ENCODE measurements around the gene BICC1. TPM values are rescaled to one million over a fixed set of nuclear protein-coding genes. Genes with fewer than 3 reads are reported as not detected.
A peak's percentile ranks its signal among the peaks of the same experiment; 100 is the strongest.

The BICC1 gene
- total and polyA plus RNA-seq, 2 of the 4 experiments (the other 2 are of a cell fraction), result 5.7 to 42.5 TPM

GRCh38 chr10:58856508-58857240 is 344.0 kb downstream of the BICC1 start:
- no peak overlapping the region; the same call in 1 of the 2 replicates for H3K56ac ChIP-seq (ENCODE audit: extremely low read depth, insufficient read depth, low read length)
- H3K9ac ChIP-seq (ENCODE audit: low read depth, low read length), result no peak overlapping the region
- no peaks in the 10 kb centered on the region for H4K20me1 ChIP-seq (ENCODE audit: insufficient read depth, low read length)
- no peaks in the 10 kb centered on the region; the same call in 1 of the 2 replicates for H3K9me3 ChIP-seq (ENCODE audit: control insufficient read depth, insufficient read depth, low read length)
- peak; percentile 98 for ATAC-seq (ENCODE audit: low read depth)
- 63% methylated on average over 6 of the region's 9 CpGs; no CpG with 5 or more reads in 1 of the 2 experiments for WGBS, 2 experiments (ENCODE audit: extremely low coverage in 2 of 2, insufficient read length in 1 of 2)
- H2BK120ac ChIP-seq (ENCODE audit: low read depth, low read length), result peak overlapping the region; percentile 92
- H2AFZ ChIP-seq (replicated peaks; ENCODE audit: low read length, poor library complexity), result peak overlapping the region; percentile 75
- peaks cover 9% of the 10 kb centered on the region for H3K4me1 ChIP-seq (ENCODE audit: control insufficient read depth, insufficient read depth, low read length)
- peak overlapping the region; percentile 79 for H2AK9ac ChIP-seq (replicated peaks; ENCODE audit: low read depth, low read length, poor library complexity)
- peak overlapping the region; percentile 71 for H3K18ac ChIP-seq (ENCODE audit: low read depth, low read length)
- no peaks in the 10 kb centered on the region for H3K27me3 ChIP-seq (ENCODE audit: control insufficient read depth, insufficient read depth, low read length)
- no peaks in the 10 kb centered on the region for H3K36me3 ChIP-seq (ENCODE audit: control insufficient read depth, insufficient read depth, low read length)
- no peaks in the 10 kb centered on the region for H3K79me1 ChIP-seq (ENCODE audit: low read depth in 1 of 2, low read length in 2 of 2)
- peak; percentile 96 for DNase-seq
- peaks cover 9% of the 10 kb centered on the region for H3K9me1 ChIP-seq (ENCODE audit: insufficient read depth, low read length)
- H3K27ac ChIP-seq (ENCODE audit: insufficient read depth, low read length), result peak overlapping the region; percentile 38
- peak overlapping the region; percentile 53; the same call in 1 of the 2 replicates for H3K23ac ChIP-seq (ENCODE audit: low read depth, low read length)
- H3K14ac ChIP-seq (replicated peaks; ENCODE audit: low read depth, low read length), result peak overlapping the region; percentile 65; the same call in 1 of the 2 replicates
- H3K4me2 ChIP-seq (ENCODE audit: low read depth, low read length), result peak overlapping the region; percentile 8; the same call in 1 of the 2 replicates
- in situ Hi-C loops (cut with MboI; ENCODE audit: low sequenced_read_pairs) (no loop called here), intact Hi-C loops (cut with micrococcal nuclease) (no loop called here), dilution Hi-C loops (cut with HindIII; ENCODE audit: low sequenced_read_pairs, unreplicated experiment) (no loop called here)
- peak overlapping the region; percentile 3 to 92; a peak in 3 of 4 replicates for H4K8ac ChIP-seq (ENCODE audit: low read depth in 2 of 2, low read length in 2 of 2)
- POLR2A ChIA-PET (ENCODE audit: unreplicated experiment), result no interaction called here
- H4K91ac ChIP-seq (ENCODE audit: insufficient read depth, low read depth, low read length), result peak overlapping the region; percentile 88
- peak overlapping the region; percentile 93 for H2BK20ac ChIP-seq (ENCODE audit: low read depth, low read length)
- peak overlapping the region; percentile 52 for H4K5ac ChIP-seq (ENCODE audit: low read depth, low read length)
- CTCF ChIA-PET, result no interaction called here
- peak overlapping the region; percentile 61; the same call in 2 of the 3 replicates for H2BK15ac ChIP-seq (ENCODE audit: low read depth, low read length)
- H3K4me3 ChIP-seq (ENCODE audit: insufficient read depth, low read depth, low read length), result no peak overlapping the region
- H3K4ac ChIP-seq (ENCODE audit: low read depth, low read length), result peak overlapping the region; percentile 89
- BruUV-seq (replicated peaks), result no TSS peak
- H2BK5ac ChIP-seq (ENCODE audit: low read depth, low read length, poor library complexity, severe bottlenecking), result peak overlapping the region; percentile 83
- H2AK5ac ChIP-seq (ENCODE audit: low read depth, low read length), result peak overlapping the region; percentile 79
- TF ChIP-seq POLR2A (IDR thresholded peaks at IDR 0.05; ENCODE audit: low read depth, low read length) (no peak), RFX5 (IDR thresholded peaks at IDR 0.05; ENCODE audit: low read depth, low read length) (no peak), MAFK (IDR thresholded peaks at IDR 0.05; ENCODE audit: low read depth, low read length) (peak; percentile 73), RAD21 (IDR thresholded peaks at IDR 0.05; ENCODE audit: low read length) (no peak), MAZ (IDR thresholded peaks at IDR 0.05; ENCODE audit: borderline replicate concordance, low read depth, low read length) (no peak), CEBPB (IDR thresholded peaks at IDR 0.05; ENCODE audit: low read depth, low read length) (peak; percentile 5; the same call in 1 of the 2 replicates), FOS (IDR thresholded peaks at IDR 0.05; ENCODE audit: low read depth, low read length) (peak; percentile 49; the same call in 1 of the 2 replicates), USF2 (IDR thresholded peaks at IDR 0.05; ENCODE audit: low read depth, low read length) (no peak), RCOR1 (IDR thresholded peaks at IDR 0.05; ENCODE audit: insufficient replicate concordance, low read length) (no peak), BHLHE40 (IDR thresholded peaks at IDR 0.05; ENCODE audit: low read depth, low read length) (peak; percentile 64; the same call in 1 of the 2 replicates), SMC3 (IDR thresholded peaks at IDR 0.05; ENCODE audit: low read depth, low read length) (no peak), MXI1 (IDR thresholded peaks at IDR 0.05; ENCODE audit: borderline replicate concordance, low read depth, low read length) (peak; percentile 89)
- TF ChIP-seq, protein P1, sequence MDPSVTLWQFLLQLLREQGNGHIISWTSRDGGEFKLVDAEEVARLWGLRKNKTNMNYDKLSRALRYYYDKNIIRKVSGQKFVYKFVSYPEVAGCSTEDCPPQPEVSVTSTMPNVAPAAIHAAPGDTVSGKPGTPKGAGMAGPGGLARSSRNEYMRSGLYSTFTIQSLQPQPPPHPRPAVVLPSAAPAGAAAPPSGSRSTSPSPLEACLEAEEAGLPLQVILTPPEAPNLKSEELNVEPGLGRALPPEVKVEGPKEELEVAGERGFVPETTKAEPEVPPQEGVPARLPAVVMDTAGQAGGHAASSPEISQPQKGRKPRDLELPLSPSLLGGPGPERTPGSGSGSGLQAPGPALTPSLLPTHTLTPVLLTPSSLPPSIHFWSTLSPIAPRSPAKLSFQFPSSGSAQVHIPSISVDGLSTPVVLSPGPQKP (IDR thresholded peaks at IDR 0.05; ENCODE audit: borderline replicate concordance, low read depth, low read length), result no peak
- TF ChIP-seq, protein P2, sequence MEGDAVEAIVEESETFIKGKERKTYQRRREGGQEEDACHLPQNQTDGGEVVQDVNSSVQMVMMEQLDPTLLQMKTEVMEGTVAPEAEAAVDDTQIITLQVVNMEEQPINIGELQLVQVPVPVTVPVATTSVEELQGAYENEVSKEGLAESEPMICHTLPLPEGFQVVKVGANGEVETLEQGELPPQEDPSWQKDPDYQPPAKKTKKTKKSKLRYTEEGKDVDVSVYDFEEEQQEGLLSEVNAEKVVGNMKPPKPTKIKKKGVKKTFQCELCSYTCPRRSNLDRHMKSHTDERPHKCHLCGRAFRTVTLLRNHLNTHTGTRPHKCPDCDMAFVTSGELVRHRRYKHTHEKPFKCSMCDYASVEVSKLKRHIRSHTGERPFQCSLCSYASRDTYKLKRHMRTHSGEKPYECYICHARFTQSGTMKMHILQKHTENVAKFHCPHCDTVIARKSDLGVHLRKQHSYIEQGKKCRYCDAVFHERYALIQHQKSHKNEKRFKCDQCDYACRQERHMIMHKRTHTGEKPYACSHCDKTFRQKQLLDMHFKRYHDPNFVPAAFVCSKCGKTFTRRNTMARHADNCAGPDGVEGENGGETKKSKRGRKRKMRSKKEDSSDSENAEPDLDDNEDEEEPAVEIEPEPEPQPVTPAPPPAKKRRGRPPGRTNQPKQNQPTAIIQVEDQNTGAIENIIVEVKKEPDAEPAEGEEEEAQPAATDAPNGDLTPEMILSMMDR (conservative IDR thresholded peaks at IDR 0.05; ENCODE audit: low read depth, low read length), result no peak

Data from IMR-90 (cell line).